Neural cell (in vitro differentiated cells): ENCODE results near the gene LPAR3.
"Not testable (repeated sequence)": the region's sequence is repeated elsewhere in the genome, so short reads cannot be mapped to it uniquely, and the experiment has no call there.

Experiments used
- SMC3 ChIP-seq: fragments of 450-650 bp; conservative IDR thresholded peaks from 2 replicates; pipeline ENCODE4 v1.6.1; 2014; ENCODE audit warnings: antibody characterized with exemption, mild to moderate bottlenecking, moderate library complexity; ENCODE audit not compliant: poor library complexity
- TF ChIP-seq, protein P1 (sequence below): fragments of 450-650 bp; IDR thresholded peaks from 2 replicates; pipeline ENCODE4 v1.5.1; 2014; ENCODE audit warnings: antibody characterized with exemption, mild to moderate bottlenecking, moderate library complexity; ENCODE audit not compliant: poor library complexity, severe bottlenecking

DNA sequence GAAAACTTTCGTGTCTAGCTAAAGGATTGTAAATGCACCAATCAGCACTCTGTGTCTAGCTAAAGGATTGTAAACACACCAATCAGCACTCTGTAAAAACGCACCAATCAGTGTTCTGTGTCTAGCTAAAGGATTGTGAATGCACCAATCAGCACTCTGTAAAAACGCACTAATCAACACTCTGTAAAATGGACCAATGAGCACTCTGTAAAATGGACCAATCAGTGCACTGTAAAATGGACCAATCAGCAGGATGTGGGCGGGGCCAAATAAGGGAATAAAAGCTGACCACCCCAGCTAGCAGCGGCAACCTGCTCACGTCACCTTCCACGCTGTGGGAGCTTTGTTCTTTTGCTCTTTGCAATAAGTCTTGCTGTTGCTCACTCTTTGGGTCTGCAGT lies 9.7 kb upstream of the LPAR3 start:
- TF ChIP-seq SMC3 = not testable (repeated sequence)
- TF ChIP-seq, protein P1, sequence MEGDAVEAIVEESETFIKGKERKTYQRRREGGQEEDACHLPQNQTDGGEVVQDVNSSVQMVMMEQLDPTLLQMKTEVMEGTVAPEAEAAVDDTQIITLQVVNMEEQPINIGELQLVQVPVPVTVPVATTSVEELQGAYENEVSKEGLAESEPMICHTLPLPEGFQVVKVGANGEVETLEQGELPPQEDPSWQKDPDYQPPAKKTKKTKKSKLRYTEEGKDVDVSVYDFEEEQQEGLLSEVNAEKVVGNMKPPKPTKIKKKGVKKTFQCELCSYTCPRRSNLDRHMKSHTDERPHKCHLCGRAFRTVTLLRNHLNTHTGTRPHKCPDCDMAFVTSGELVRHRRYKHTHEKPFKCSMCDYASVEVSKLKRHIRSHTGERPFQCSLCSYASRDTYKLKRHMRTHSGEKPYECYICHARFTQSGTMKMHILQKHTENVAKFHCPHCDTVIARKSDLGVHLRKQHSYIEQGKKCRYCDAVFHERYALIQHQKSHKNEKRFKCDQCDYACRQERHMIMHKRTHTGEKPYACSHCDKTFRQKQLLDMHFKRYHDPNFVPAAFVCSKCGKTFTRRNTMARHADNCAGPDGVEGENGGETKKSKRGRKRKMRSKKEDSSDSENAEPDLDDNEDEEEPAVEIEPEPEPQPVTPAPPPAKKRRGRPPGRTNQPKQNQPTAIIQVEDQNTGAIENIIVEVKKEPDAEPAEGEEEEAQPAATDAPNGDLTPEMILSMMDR = not testable (repeated sequence)
